ENCODE measurements around the gene FBXO38.

FBXO38 gene

DNA sequence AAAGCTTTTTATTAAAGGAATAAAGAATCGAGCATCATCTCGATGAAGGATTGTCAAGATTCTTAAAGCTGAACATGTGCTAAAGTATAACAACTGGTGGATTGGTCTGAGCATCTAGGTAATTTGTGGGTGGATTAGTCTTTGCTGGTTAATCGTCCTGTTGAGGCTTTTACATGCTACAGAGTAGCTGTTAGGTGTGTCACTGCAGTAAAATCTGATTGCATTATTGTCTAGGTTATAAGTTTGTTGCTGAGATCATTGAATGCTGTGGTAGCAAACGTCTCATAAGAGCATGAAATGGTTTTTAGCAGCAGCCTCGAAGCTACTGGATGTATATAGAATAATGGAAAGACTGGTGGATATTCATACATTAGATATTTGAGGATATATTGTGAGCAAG is 7.2 kb downstream of the FBXO38 start:
- Histone ChIP-seq H3K27me3 (ENCODE audit: insufficient read depth, low read length, poor library complexity, severe bottlenecking) (no peaks in the 10 kb centered on the region), H3K79me2 (ENCODE audit: insufficient read depth, low read length) (peaks cover 51% of the 10 kb centered on the region), H3K4me3 (ENCODE audit: low read length, poor library complexity, severe bottlenecking) (no peak overlapping the region), H3K4me1 (ENCODE audit: insufficient read depth, low read length, poor library complexity, severe bottlenecking) (peaks cover 17% of the 10 kb centered on the region), H3K9ac (ENCODE audit: low read depth, low read length, poor library complexity, severe bottlenecking) (no peak overlapping the region), H2AFZ (ENCODE audit: low read length) (no peak overlapping the region), H4K20me1 (ENCODE audit: insufficient read depth, low read length, poor library complexity, severe bottlenecking) (peaks cover 28% of the 10 kb centered on the region), H3K36me3 (ENCODE audit: insufficient read depth, low read length) (peaks cover 14% of the 10 kb centered on the region; the same call in 1 of the 2 replicates), H3K9me3 (ENCODE audit: insufficient read depth, low read depth, low read length) (no peaks in the 10 kb centered on the region), H3K9me2 (replicated peaks; ENCODE audit: low read depth, low read length) (no peaks in the 10 kb centered on the region), H3F3A (ENCODE audit: low read depth) (no peaks in the 10 kb centered on the region), H3K4me2 (ENCODE audit: low read depth, low read length, poor library complexity, severe bottlenecking) (no peak overlapping the region)
- TF ChIP-seq EZH2phosphoT487 (IDR thresholded peaks at IDR 0.05; ENCODE audit: borderline replicate concordance) (no peak), CTCF (conservative IDR thresholded peaks at IDR 0.05; ENCODE audit: low read length) (no peak)

DNA sequence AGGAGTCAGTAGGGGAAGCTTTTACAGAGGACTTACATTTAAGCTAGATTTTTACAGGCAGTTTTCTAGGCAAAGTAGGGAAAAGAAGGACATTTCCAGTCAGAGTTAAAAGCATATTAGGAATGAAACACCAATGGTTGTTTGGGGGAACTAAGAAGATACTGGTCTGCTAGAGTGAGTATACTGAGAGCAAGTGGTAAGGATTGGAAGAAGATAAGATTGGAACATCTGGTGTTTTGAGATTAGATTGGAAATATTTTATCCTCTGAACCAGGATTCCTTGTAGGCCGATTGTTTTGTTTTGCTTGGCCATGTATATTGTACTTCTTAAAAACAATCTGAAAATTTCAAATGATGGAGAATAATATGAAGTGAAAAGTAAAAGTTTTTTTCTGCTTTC is 7.7 kb downstream of the FBXO38 start:
- no peak overlapping the region for H3K9ac ChIP-seq (ENCODE audit: low read depth, low read length, poor library complexity, severe bottlenecking)

GRCh38 chr5:148393390-148393741 is 9.6 kb downstream of the FBXO38 start:
- Histone ChIP-seq H3F3A (ENCODE audit: low read depth) (no peaks in the 10 kb centered on the region), H3K36me3 (ENCODE audit: insufficient read depth, low read length) (peaks cover 19% of the 10 kb centered on the region; the same call in 1 of the 2 replicates), H3K79me2 (ENCODE audit: insufficient read depth, low read length) (peaks cover 28% of the 10 kb centered on the region; the same call in 1 of the 2 replicates)

More for the DNA sequence above, 7.7 kb downstream of the FBXO38 start:
- Histone ChIP-seq H3K36me3 (ENCODE audit: insufficient read depth, low read length) (peaks cover 19% of the 10 kb centered on the region; the same call in 1 of the 2 replicates), H4K20me1 (ENCODE audit: insufficient read depth, low read length, poor library complexity, severe bottlenecking) (peaks cover 23% of the 10 kb centered on the region), H3K4me2 (ENCODE audit: low read depth, low read length, poor library complexity, severe bottlenecking) (no peak overlapping the region), H3K4me1 (ENCODE audit: insufficient read depth, low read length, poor library complexity, severe bottlenecking) (peaks cover 12% of the 10 kb centered on the region), H3K9me2 (replicated peaks; ENCODE audit: low read depth, low read length) (no peaks in the 10 kb centered on the region), H3K9me3 (ENCODE audit: insufficient read depth, low read depth, low read length) (no peaks in the 10 kb centered on the region), H3F3A (ENCODE audit: low read depth) (no peaks in the 10 kb centered on the region), H3K79me2 (ENCODE audit: insufficient read depth, low read length) (peaks cover 46% of the 10 kb centered on the region), H2AFZ (ENCODE audit: low read length) (no peak overlapping the region), H3K27me3 (ENCODE audit: insufficient read depth, low read length, poor library complexity, severe bottlenecking) (no peaks in the 10 kb centered on the region), H3K4me3 (ENCODE audit: low read length, poor library complexity, severe bottlenecking) (no peak overlapping the region)
- TF ChIP-seq CTCF (conservative IDR thresholded peaks at IDR 0.05; ENCODE audit: low read length): no peak
- no peak for TF ChIP-seq EZH2phosphoT487 (IDR thresholded peaks at IDR 0.05; ENCODE audit: borderline replicate concordance)

More at GRCh38 chr5:148393390-148393741, 9.6 kb downstream of the FBXO38 start:
- no peak overlapping the region for H3K4me2 ChIP-seq (ENCODE audit: low read depth, low read length, poor library complexity, severe bottlenecking)
- peaks cover 12% of the 10 kb centered on the region for H4K20me1 ChIP-seq (ENCODE audit: insufficient read depth, low read length, poor library complexity, severe bottlenecking)
- TF ChIP-seq EZH2phosphoT487 (IDR thresholded peaks at IDR 0.05; ENCODE audit: borderline replicate concordance) (no peak), CTCF (conservative IDR thresholded peaks at IDR 0.05; ENCODE audit: low read length) (no peak)
- H2AFZ ChIP-seq (ENCODE audit: low read length): no peak overlapping the region
- H3K9ac ChIP-seq (ENCODE audit: low read depth, low read length, poor library complexity, severe bottlenecking): no peak overlapping the region
- no peaks in the 10 kb centered on the region for H3K9me3 ChIP-seq (ENCODE audit: insufficient read depth, low read depth, low read length)
- no peak overlapping the region for H3K4me3 ChIP-seq (ENCODE audit: low read length, poor library complexity, severe bottlenecking)
- peaks cover 8% of the 10 kb centered on the region for H3K4me1 ChIP-seq (ENCODE audit: insufficient read depth, low read length, poor library complexity, severe bottlenecking)
- H3K9me2 ChIP-seq (replicated peaks; ENCODE audit: low read depth, low read length): no peaks in the 10 kb centered on the region
- H3K27me3 ChIP-seq (ENCODE audit: insufficient read depth, low read length, poor library complexity, severe bottlenecking): no peaks in the 10 kb centered on the region
